Ovary (tissue), 3 donors: Measurements from ENCODE around the gene ZC2HC1C.

ENCODE experiments used
- CTCF ChIP-seq, 3 donors: fragments of 450-650 bp in 2 of 3; fragments of 200-600 bp in 1 of 3; IDR thresholded peaks; one replicate each; pipeline versions ENCODE4 v1.5.1 to v1.8.0; 2016 to 2022; ENCODE audit warnings: antibody characterized with exemption in 3 of 3, mild to moderate bottlenecking in 1 of 3
- EP300 ChIP-seq: sonication (generic); formaldehyde crosslinking; IDR thresholded peaks from one replicate; pipeline ENCODE4 v1.6.1; 2017; ENCODE audit warnings: antibody characterized with exemption
- POLR2A ChIP-seq: fragments of 450-650 bp; IDR thresholded peaks from one replicate; pipeline ENCODE4 v1.6.1; 2017; ENCODE audit warnings: antibody characterized with exemption, mild to moderate bottlenecking, moderate library complexity
- donor health status: DM: no; HTN: no; CAD: no.

- TF ChIP-seq CTCF (IDR thresholded peaks at IDR 0.05) (no peak), POLR2A (no peak), EP300 (no peak)
These were observed 2.8 kb upstream of the ZC2HC1C start for GRCh38 chr14:75066691-75067090.
